Hematopoietic multipotent progenitor cell treated with erythropoietin and hydrocortisone succinate and interleukin-3 and kit ligand, for 8 days (in vitro differentiated cells): Measurements from ENCODE around the gene CNOT4.
"Not testable (repeated sequence)": the region's sequence is repeated elsewhere in the genome, so short reads cannot be mapped to it uniquely, and the experiment has no call there.

Source experiments
- DNase-seq: peaks from one replicate; pipeline ENCODE4 v3.0.0-alpha.2; 2015

Gene CNOT4

GRCh38 chr7:135512135-135512887, 2.4 kb upstream of the CNOT4 start:
- peak; percentile 92 for DNase-seq

- DNase-seq: peak; percentile 35
These were observed 786 bp upstream of the CNOT4 start for GRCh38 chr7:135510592-135511183.

GRCh38 chr7:135509589-135509838, 388 bp downstream of the CNOT4 start:
- no peak for DNase-seq

- DNase-seq: peak; percentile 53
These were observed 866 bp downstream of the CNOT4 start for GRCh38 chr7:135508883-135509588.

- peak; percentile 33 for DNase-seq
These were observed 8.5 kb downstream of the CNOT4 start for GRCh38 chr7:135501402-135501801.

- DNase-seq: peak; percentile 29
These were observed 10.1 kb downstream of the CNOT4 start for GRCh38 chr7:135499818-135500217.

GRCh38 chr7:135497161-135497560, 12.7 kb downstream of the CNOT4 start:
- not testable (repeated sequence) for DNase-seq

GRCh38 chr7:135493362-135493761, 16.5 kb downstream of the CNOT4 start:
- no peak for DNase-seq

GRCh38 chr7:135492151-135492550, 17.8 kb downstream of the CNOT4 start:
- no peak for DNase-seq

- peak; percentile 51 for DNase-seq
These were observed 19.1 kb downstream of the CNOT4 start for GRCh38 chr7:135490783-135491182.

- DNase-seq: no peak
These were observed 20.1 kb downstream of the CNOT4 start for GRCh38 chr7:135489791-135490190.

- DNase-seq: no peak
These were observed 23.5 kb downstream of the CNOT4 start for GRCh38 chr7:135486261-135486920.

GRCh38 chr7:135481598-135481979, 28.3 kb downstream of the CNOT4 start:
- no peak for DNase-seq

GRCh38 chr7:135480966-135481597, 28.8 kb downstream of the CNOT4 start:
- peak; percentile 37 for DNase-seq

GRCh38 chr7:135475521-135475920, 34.4 kb downstream of the CNOT4 start:
- DNase-seq: no peak

GRCh38 chr7:135469705-135470104, 40.2 kb downstream of the CNOT4 start:
- not testable (repeated sequence) for DNase-seq

- DNase-seq: no peak
These were observed 42.6 kb downstream of the CNOT4 start for GRCh38 chr7:135467207-135467711.

- peak; percentile 25 for DNase-seq
These were observed 43.3 kb downstream of the CNOT4 start for GRCh38 chr7:135466442-135467206.

- no peak for DNase-seq
These were observed 46.0 kb downstream of the CNOT4 start for GRCh38 chr7:135463908-135464307.

GRCh38 chr7:135459951-135460567, 49.8 kb downstream of the CNOT4 start:
- DNase-seq: no peak

GRCh38 chr7:135459076-135459475, 50.8 kb downstream of the CNOT4 start:
- DNase-seq: no peak

GRCh38 chr7:135454060-135454459, 55.8 kb downstream of the CNOT4 start:
- DNase-seq: no peak
